ENCODE results near the gene HEATR5A.

DNA sequence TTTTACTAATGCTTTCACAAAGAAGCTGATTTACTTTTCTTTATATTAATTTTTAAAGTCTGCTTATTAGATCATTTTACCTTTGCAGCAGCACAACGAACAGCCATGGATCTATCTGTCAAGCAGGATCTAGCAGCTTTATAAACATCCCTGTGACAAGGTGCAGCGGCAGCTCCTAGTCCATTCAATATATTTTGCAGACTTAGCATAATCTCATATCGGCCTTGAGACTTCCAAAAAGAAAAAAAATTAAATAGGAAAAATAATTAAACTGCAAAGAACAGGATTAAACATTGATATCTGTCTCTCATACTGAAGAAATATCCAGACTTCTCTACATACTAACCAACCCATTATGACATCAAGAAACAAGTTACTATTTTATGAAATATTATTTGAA, 25.2 kb downstream of the HEATR5A start:
- TF ChIP-seq, protein P1, sequence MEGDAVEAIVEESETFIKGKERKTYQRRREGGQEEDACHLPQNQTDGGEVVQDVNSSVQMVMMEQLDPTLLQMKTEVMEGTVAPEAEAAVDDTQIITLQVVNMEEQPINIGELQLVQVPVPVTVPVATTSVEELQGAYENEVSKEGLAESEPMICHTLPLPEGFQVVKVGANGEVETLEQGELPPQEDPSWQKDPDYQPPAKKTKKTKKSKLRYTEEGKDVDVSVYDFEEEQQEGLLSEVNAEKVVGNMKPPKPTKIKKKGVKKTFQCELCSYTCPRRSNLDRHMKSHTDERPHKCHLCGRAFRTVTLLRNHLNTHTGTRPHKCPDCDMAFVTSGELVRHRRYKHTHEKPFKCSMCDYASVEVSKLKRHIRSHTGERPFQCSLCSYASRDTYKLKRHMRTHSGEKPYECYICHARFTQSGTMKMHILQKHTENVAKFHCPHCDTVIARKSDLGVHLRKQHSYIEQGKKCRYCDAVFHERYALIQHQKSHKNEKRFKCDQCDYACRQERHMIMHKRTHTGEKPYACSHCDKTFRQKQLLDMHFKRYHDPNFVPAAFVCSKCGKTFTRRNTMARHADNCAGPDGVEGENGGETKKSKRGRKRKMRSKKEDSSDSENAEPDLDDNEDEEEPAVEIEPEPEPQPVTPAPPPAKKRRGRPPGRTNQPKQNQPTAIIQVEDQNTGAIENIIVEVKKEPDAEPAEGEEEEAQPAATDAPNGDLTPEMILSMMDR (optimal IDR thresholded peaks at IDR 0.05 in 1 of 3, IDR thresholded peaks at IDR 0.05 in 1 of 3, conservative IDR thresholded peaks at IDR 0.05 in 1 of 3; ENCODE audit: extremely low read depth in 1 of 3, insufficient read depth in 2 of 3, low read length in 3 of 3): no peak
- no peak for TF ChIP-seq EZH2 (IDR thresholded peaks at IDR 0.05; ENCODE audit: low read length)

Data from keratinocyte (primary cell).